ENCODE data around the gene RPP25L. TPM values are rescaled to one million over a fixed set of nuclear protein-coding genes. Genes with fewer than 3 reads are reported as not detected.

Gene RPP25L
- total and polyA plus RNA-seq, 2 experiments from 2014 or later = 16.4 to 25.1 TPM

DNA sequence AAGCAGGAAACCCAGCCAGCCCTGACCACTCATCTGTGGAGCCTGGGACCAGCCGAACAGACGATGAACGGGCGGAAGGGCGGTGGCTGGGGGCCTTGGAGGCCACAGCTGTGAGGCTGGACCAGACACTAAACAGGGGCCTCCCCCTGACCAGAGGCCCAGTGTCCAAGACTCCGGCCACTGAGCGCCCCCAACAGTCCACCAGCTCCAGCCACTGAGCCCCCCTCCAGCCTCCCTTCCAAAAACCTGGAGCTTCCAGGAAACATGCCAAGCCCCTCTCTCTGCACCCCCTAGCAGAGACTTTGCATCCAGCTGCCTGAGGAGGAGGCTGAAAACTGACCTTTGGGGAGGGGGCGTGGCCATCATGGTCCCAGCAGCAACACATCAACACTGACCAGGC, 45.6 kb downstream of the RPP25L start:
- Histone ChIP-seq H3K36me3 (ENCODE audit: insufficient read depth) (no peaks in the 10 kb centered on the region), H3K4me2 (no peak overlapping the region), H4K20me1 (replicated peaks; ENCODE audit: insufficient read depth) (no peaks in the 10 kb centered on the region; the same call in 1 of the 2 replicates), H3K4me3 (no peak overlapping the region), H3F3A (replicated peaks; ENCODE audit: low read depth) (no peaks in the 10 kb centered on the region), H3K4me1 (ENCODE audit: insufficient read depth) (peaks cover 16% of the 10 kb centered on the region; the same call in 1 of the 2 replicates), H3K79me2 (replicated peaks; ENCODE audit: insufficient read depth) (no peaks in the 10 kb centered on the region), H3K9me2 (ENCODE audit: insufficient read depth) (no peaks in the 10 kb centered on the region), H3K27ac (ENCODE audit: low read depth) (no peak overlapping the region), H3K27me3 (ENCODE audit: insufficient read depth) (no peaks in the 10 kb centered on the region), H2AFZ (no peak overlapping the region)
- Mint-ChIP-seq H3K4me3 (no peak overlapping the region), H3K27ac (no peak overlapping the region), H3K27me3 (ENCODE audit: insufficient read depth, low read depth, poor library complexity) (peaks cover 22% of the 10 kb centered on the region), H3K4me1 (peaks cover 49% of the 10 kb centered on the region), H3K36me3 (ENCODE audit: low read depth) (no peaks in the 10 kb centered on the region; the same call in 2 of the 3 replicates), H3K9me3 (no peaks in the 10 kb centered on the region; the same call in 2 of the 3 replicates)
- TF ChIP-seq EZH2phosphoT487 (IDR thresholded peaks at IDR 0.05; ENCODE audit: unreplicated experiment) (no peak), JUNB (IDR thresholded peaks at IDR 0.05; ENCODE audit: unreplicated experiment) (no peak), CTCF (conservative IDR thresholded peaks at IDR 0.05; ENCODE audit: low read depth in 2 of 2) (no peak), ZNF114 (CRISPR knock-in tag; IDR thresholded peaks at IDR 0.05) (no peak), NANOG (IDR thresholded peaks at IDR 0.05; ENCODE audit: borderline replicate concordance) (no peak), CREB1 (CRISPR knock-in tag; IDR thresholded peaks at IDR 0.05; ENCODE audit: low read depth) (no peak), POLR2AphosphoS5 (IDR thresholded peaks at IDR 0.05; ENCODE audit: low read depth) (no peak), ZNF331 (CRISPR knock-in tag; IDR thresholded peaks at IDR 0.05; ENCODE audit: low read depth) (no peak), EZH2 (IDR thresholded peaks at IDR 0.05; ENCODE audit: low read depth, unreplicated experiment) (no peak), ETS1 (IDR thresholded peaks at IDR 0.05) (no peak), STAT1 (IDR thresholded peaks at IDR 0.05; ENCODE audit: unreplicated experiment) (no peak), ZNF462 (CRISPR knock-in tag; IDR thresholded peaks at IDR 0.05) (no peak)
- TF ChIP-seq, protein P1, sequence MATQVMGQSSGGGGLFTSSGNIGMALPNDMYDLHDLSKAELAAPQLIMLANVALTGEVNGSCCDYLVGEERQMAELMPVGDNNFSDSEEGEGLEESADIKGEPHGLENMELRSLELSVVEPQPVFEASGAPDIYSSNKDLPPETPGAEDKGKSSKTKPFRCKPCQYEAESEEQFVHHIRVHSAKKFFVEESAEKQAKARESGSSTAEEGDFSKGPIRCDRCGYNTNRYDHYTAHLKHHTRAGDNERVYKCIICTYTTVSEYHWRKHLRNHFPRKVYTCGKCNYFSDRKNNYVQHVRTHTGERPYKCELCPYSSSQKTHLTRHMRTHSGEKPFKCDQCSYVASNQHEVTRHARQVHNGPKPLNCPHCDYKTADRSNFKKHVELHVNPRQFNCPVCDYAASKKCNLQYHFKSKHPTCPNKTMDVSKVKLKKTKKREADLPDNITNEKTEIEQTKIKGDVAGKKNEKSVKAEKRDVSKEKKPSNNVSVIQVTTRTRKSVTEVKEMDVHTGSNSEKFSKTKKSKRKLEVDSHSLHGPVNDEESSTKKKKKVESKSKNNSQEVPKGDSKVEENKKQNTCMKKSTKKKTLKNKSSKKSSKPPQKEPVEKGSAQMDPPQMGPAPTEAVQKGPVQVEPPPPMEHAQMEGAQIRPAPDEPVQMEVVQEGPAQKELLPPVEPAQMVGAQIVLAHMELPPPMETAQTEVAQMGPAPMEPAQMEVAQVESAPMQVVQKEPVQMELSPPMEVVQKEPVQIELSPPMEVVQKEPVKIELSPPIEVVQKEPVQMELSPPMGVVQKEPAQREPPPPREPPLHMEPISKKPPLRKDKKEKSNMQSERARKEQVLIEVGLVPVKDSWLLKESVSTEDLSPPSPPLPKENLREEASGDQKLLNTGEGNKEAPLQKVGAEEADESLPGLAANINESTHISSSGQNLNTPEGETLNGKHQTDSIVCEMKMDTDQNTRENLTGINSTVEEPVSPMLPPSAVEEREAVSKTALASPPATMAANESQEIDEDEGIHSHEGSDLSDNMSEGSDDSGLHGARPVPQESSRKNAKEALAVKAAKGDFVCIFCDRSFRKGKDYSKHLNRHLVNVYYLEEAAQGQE (IDR thresholded peaks at IDR 0.05; ENCODE audit: unreplicated experiment) = no peak
- DNase-seq (ENCODE audit: low spot score) = no peak
- ATAC-seq = no peak
